HUES64 (cell line): Measurements from ENCODE around the gene ZNF407.

Source experiments
- H3K27ac ChIP-seq: 2 replicates; pipeline ENCODE4 v1.7.0; 2013; ENCODE audit warnings: low read depth, low read length, inconsistent platforms
- H3K27me3 ChIP-seq: 2 replicates; pipeline ENCODE4 v1.6.1; 2013; ENCODE audit warnings: mild to moderate bottlenecking, low read length; ENCODE audit not compliant: insufficient read depth
- H3K36me3 ChIP-seq: 2 replicates; pipeline ENCODE4 v1.6.1; 2013; ENCODE audit warnings: mild to moderate bottlenecking, low read length; ENCODE audit not compliant: insufficient read depth
- H3K4me1 ChIP-seq: 2 replicates; pipeline ENCODE4 v1.6.1; 2013; ENCODE audit warnings: mild to moderate bottlenecking, low read length, moderate library complexity; ENCODE audit not compliant: insufficient read depth
- H3K4me3 ChIP-seq: 2 replicates; pipeline ENCODE4 v1.5.1; 2013; ENCODE audit warnings: mild to moderate bottlenecking, low read length, moderate library complexity
- H3K9ac ChIP-seq: 2 replicates; pipeline ENCODE4 v1.6.1; 2013; ENCODE audit warnings: mild to moderate bottlenecking, low read depth, low read length
- H3K9me3 ChIP-seq: 2 replicates; pipeline ENCODE4 v1.6.1; 2013; ENCODE audit warnings: low read depth, low read length; ENCODE audit not compliant: insufficient read depth
- WGBS: fragments of 150-250, 120-280 bp; methylation state at CpG from one replicate; pipeline ENCODE4 v1.1.7; 2013; ENCODE audit warnings: missing lambda C conversion rate; 5-methylcytosine and 5-hydroxymethylcytosine counted together

The ZNF407 gene

GRCh38 chr18:75023473-75023872 is 425.8 kb downstream of the ZNF407 start:
- H3K4me3 ChIP-seq = no peak overlapping the region
- no peak overlapping the region for H3K9ac ChIP-seq
- WGBS = 95% methylated on average over 4 of the region's 4 CpGs
- no peaks in the 10 kb centered on the region for H3K27me3 ChIP-seq
- no peak overlapping the region for H3K27ac ChIP-seq
- no peaks in the 10 kb centered on the region for H3K4me1 ChIP-seq
- no peaks in the 10 kb centered on the region for H3K9me3 ChIP-seq
- no peaks in the 10 kb centered on the region for H3K36me3 ChIP-seq

DNA sequence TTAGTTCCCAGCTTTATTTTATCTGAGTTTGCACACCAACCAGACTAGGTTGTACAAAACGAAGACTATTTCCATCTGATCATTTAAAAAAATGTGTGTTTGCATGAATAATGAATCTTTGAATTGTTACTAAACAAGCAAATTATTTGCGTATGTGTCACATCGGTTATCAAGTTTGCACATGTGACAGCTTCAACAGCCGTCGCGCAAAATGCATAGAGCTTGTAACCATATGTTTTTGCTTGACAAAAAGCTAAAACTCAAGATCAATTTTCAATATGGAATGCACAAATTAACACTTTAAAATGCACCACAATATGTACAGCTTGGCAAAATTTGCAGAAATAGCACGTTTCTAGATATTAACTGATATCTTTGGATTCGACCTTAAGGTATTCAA is 427.2 kb downstream of the ZNF407 start:
- H3K36me3 ChIP-seq = no peaks in the 10 kb centered on the region
- H3K9ac ChIP-seq = no peak overlapping the region
- no peaks in the 10 kb centered on the region for H3K9me3 ChIP-seq
- H3K4me3 ChIP-seq = no peak overlapping the region
- no peak overlapping the region for H3K27ac ChIP-seq
- H3K27me3 ChIP-seq = no peaks in the 10 kb centered on the region
- 97% methylated on average over 8 of the region's 8 CpGs for WGBS
- no peaks in the 10 kb centered on the region for H3K4me1 ChIP-seq

DNA sequence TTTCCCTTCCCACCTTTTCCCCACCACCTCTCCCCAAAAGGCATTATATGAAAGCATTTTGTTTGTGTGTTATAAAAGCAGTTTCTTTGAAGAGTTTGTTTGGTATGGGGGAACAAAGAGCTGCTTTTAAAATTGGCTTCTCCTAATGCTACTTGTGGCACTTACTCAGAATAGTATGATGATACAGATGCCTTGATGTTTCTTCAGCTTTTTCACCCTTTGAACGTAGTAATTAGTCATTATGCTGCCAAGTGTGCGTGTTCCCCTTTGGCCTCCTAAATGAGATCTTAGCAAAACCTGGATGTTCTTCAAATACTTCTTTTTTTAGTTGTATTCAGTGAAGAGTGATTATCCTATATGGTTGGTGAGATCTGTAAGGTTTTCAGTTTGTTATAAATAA is 427.9 kb downstream of the ZNF407 start:
- Histone ChIP-seq H3K27ac (no peak overlapping the region), H3K4me1 (no peaks in the 10 kb centered on the region), H3K4me3 (no peak overlapping the region), H3K9me3 (no peaks in the 10 kb centered on the region), H3K36me3 (no peaks in the 10 kb centered on the region), H3K9ac (no peak overlapping the region), H3K27me3 (no peaks in the 10 kb centered on the region)
- WGBS = 93% methylated on average over 2 of the region's 2 CpGs

DNA sequence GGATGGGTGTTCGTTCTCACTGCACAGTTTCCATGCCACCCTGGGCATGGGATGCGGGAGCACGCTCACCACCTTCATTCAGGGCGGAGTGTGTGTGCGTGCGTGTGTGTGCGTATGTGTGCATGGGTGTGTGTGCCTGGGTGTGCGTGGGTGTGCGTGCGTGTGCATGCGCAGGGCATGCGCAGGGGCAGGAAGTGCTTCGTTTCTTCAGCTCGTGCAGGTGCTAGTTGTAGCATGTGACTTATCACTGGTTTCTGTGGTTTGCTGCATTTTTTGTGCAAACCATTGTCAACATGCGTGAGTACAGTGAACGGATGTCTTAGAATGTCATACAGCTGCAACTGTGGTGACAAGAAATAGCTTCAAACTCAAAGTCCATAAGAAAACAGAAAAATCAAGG is 431.8 kb downstream of the ZNF407 start:
- Histone ChIP-seq H3K4me3 (no peak overlapping the region), H3K27me3 (no peaks in the 10 kb centered on the region), H3K9ac (no peak overlapping the region), H3K36me3 (no peaks in the 10 kb centered on the region), H3K9me3 (no peaks in the 10 kb centered on the region), H3K27ac (no peak overlapping the region), H3K4me1 (peaks cover 5% of the 10 kb centered on the region; the same call in 1 of the 2 replicates)
- WGBS = 97% methylated on average over 16 of the region's 16 CpGs

GRCh38 chr18:75031717-75032317 is 434.1 kb downstream of the ZNF407 start:
- no peak overlapping the region for H3K9ac ChIP-seq
- no peak overlapping the region for H3K4me3 ChIP-seq
- 94% methylated on average over 11 of the region's 11 CpGs for WGBS
- H3K9me3 ChIP-seq = no peaks in the 10 kb centered on the region
- H3K27ac ChIP-seq = no peak overlapping the region
- H3K27me3 ChIP-seq = no peaks in the 10 kb centered on the region
- H3K36me3 ChIP-seq = no peaks in the 10 kb centered on the region
- H3K4me1 ChIP-seq = peaks cover 5% of the 10 kb centered on the region; the same call in 1 of the 2 replicates

GRCh38 chr18:75033516-75033915 is 435.8 kb downstream of the ZNF407 start:
- no peak overlapping the region for H3K4me3 ChIP-seq
- H3K4me1 ChIP-seq = peaks cover 5% of the 10 kb centered on the region; the same call in 1 of the 2 replicates
- H3K27me3 ChIP-seq = no peaks in the 10 kb centered on the region
- no peaks in the 10 kb centered on the region for H3K9me3 ChIP-seq
- H3K27ac ChIP-seq = no peak overlapping the region
- 98% methylated on average over 5 of the region's 7 CpGs for WGBS
- H3K36me3 ChIP-seq = no peaks in the 10 kb centered on the region
- no peak overlapping the region for H3K9ac ChIP-seq

GRCh38 chr18:75034937-75035336 is 437.3 kb downstream of the ZNF407 start:
- Histone ChIP-seq H3K9ac (no peak overlapping the region), H3K36me3 (no peaks in the 10 kb centered on the region), H3K4me3 (no peak overlapping the region), H3K4me1 (peaks cover 5% of the 10 kb centered on the region; the same call in 1 of the 2 replicates), H3K27ac (no peak overlapping the region), H3K27me3 (no peaks in the 10 kb centered on the region), H3K9me3 (no peaks in the 10 kb centered on the region)
- WGBS = 95% methylated on average over 3 of the region's 3 CpGs

DNA sequence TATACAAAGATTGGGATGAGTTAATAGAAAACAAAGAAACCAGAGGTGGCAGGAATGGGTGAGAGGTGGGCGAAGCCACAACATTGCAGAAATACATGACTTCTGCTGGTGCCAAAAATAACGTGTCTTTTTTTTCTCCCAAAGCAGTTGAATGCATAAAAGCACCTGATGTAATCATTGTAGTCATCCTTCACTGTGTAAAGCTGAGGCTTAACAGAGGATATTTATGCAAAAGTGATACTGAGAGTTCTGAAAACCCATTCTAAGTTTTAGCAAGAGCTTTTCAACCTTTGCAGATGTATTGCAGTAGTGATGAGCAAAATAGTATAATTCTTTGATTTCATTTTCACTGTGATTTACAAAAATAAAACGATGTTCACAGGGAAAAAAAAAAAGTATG is 438.3 kb downstream of the ZNF407 start:
- no peaks in the 10 kb centered on the region for H3K36me3 ChIP-seq
- 91% methylated on average over 3 of the region's 3 CpGs for WGBS
- H3K9me3 ChIP-seq = no peaks in the 10 kb centered on the region
- no peak overlapping the region for H3K4me3 ChIP-seq
- peaks cover 2% of the 10 kb centered on the region; the same call in 1 of the 2 replicates for H3K4me1 ChIP-seq
- H3K9ac ChIP-seq = no peak overlapping the region
- H3K27me3 ChIP-seq = no peaks in the 10 kb centered on the region
- H3K27ac ChIP-seq = no peak overlapping the region

DNA sequence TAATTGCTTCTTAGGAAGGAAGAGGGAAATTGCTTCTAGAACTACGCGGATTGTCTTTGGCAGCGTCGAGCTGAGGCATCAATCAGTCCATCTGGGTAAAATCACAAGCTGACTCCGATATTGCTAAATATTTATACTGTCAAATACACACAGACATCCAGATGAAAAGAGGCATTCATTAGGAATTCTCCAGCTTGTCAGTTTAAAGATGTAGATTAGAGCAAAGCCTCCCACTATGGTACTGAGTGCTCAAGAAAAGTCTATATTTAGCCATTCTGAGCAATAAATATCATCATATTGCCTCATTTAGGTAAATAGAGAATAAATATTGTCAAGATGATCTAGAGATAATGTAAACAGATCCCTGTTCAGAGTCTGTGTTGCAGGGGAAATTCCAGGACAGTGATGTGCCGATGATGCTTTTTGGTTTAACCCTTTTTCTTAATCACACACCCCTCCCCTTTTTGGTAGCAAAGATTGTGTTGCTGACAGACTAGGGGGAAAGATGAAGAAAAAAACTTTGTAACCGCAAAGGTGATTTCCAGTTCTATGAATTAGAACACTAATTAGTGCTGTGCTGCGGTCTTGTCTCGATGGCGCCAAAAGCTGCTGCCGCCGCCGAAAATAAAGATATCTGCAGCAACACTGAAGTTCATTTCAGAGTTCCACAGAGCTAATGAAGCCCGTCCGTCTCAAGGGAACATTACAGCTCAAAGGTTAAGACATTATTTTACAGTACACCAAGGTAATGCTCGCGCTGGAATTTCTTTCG is 439.4 kb downstream of the ZNF407 start:
- H3K27me3 ChIP-seq = no peaks in the 10 kb centered on the region
- H3K27ac ChIP-seq = no peak overlapping the region
- no peaks in the 10 kb centered on the region for H3K36me3 ChIP-seq
- no peaks in the 10 kb centered on the region; the same call in 1 of the 2 replicates for H3K4me1 ChIP-seq
- no peaks in the 10 kb centered on the region for H3K9me3 ChIP-seq
- H3K4me3 ChIP-seq = no peak overlapping the region
- 97% methylated on average over 17 of the region's 18 CpGs for WGBS
- H3K9ac ChIP-seq = no peak overlapping the region

GRCh38 chr18:75037689-75037955 is 440.0 kb downstream of the ZNF407 start:
- H3K4me1 ChIP-seq = no peaks in the 10 kb centered on the region; the same call in 1 of the 2 replicates
- H3K36me3 ChIP-seq = no peaks in the 10 kb centered on the region
- no peaks in the 10 kb centered on the region for H3K9me3 ChIP-seq
- no peaks in the 10 kb centered on the region for H3K27me3 ChIP-seq
- H3K9ac ChIP-seq = no peak overlapping the region
- no peak overlapping the region for H3K4me3 ChIP-seq
- 99% methylated on average over 3 of the region's 3 CpGs for WGBS
- H3K27ac ChIP-seq = no peak overlapping the region

GRCh38 chr18:75041586-75041985 is 443.9 kb downstream of the ZNF407 start:
- H3K9ac ChIP-seq = no peak overlapping the region
- no peaks in the 10 kb centered on the region for H3K27me3 ChIP-seq
- H3K27ac ChIP-seq = no peak overlapping the region
- H3K9me3 ChIP-seq = no peaks in the 10 kb centered on the region
- no peaks in the 10 kb centered on the region; the same call in 1 of the 2 replicates for H3K4me1 ChIP-seq
- no peak overlapping the region for H3K4me3 ChIP-seq
- WGBS = 92% methylated on average over 8 of the region's 8 CpGs
- H3K36me3 ChIP-seq = no peaks in the 10 kb centered on the region
